K562 (cell line): ENCODE results near the gene ZNF292. TPM values are rescaled to one million over a fixed set of nuclear protein-coding genes. Genes with fewer than 3 reads are reported as not detected.
A peak's percentile ranks its signal among the peaks of the same experiment; 100 is the strongest.

Source experiments
- ATF2 ChIP-seq: sonication (generic); formaldehyde crosslinking; IDR thresholded peaks from 2 replicates; pipeline ENCODE4 v1.8.1; 2022; ENCODE audit warnings: missing genetic modification reagents
- CBX2 ChIP-seq: fragments of 200-600 bp; sonication (generic); IDR thresholded peaks from one replicate; pipeline ENCODE4 v1.6.1; 2012; ENCODE audit warnings: mild to moderate bottlenecking, low read length, inconsistent platforms; ENCODE audit not compliant: insufficient read depth, poor library complexity, severe bottlenecking
- E2F1 ChIP-seq: sonication (generic); formaldehyde crosslinking; IDR thresholded peaks from 2 replicates; pipeline ENCODE4 v1.8.1; 2023; ENCODE audit warnings: mild to moderate bottlenecking, missing genetic modification reagents, moderate library complexity
- HDAC2 ChIP-seq: fragments of 450-650 bp; IDR thresholded peaks from 2 replicates; pipeline ENCODE4 v1.6.1; 2016; ENCODE audit warnings: mild to moderate bottlenecking
- KAT2B ChIP-seq: IDR thresholded peaks from one replicate; pipeline ENCODE4 v1.6.1; 2012; ENCODE audit warnings: low read depth, mild to moderate bottlenecking, control low read depth, inconsistent platforms, low read length, moderate library complexity
- PHB2 ChIP-seq: fragments of 450-650 bp; IDR thresholded peaks from 2 replicates; pipeline ENCODE4 v1.6.1; 2017; ENCODE audit warnings: low read depth
- PHF21A ChIP-seq: fragments of 450-650 bp; IDR thresholded peaks from 2 replicates; pipeline ENCODE4 v1.6.1; 2017; ENCODE audit warnings: low read depth, borderline replicate concordance
- PML ChIP-seq: IDR thresholded peaks from 2 replicates; pipeline ENCODE4 v1.6.1; 2012; ENCODE audit warnings: low read length, inconsistent platforms
- PTTG1 ChIP-seq: fragments of 450-650 bp; IDR thresholded peaks from 2 replicates; pipeline ENCODE4 v1.6.1; 2016; ENCODE audit warnings: low read depth, mild to moderate bottlenecking, missing genetic modification characterization, missing compliant biosample characterization
- RBM39 ChIP-seq: fragments of 200-400 bp; formaldehyde crosslinking; optimal IDR thresholded peaks from 2 replicates; pipeline ENCODE3; 2018; ENCODE audit warnings: low read depth, low read length
- SMAD4 ChIP-seq: fragments of 250-450 bp; sonication (Bioruptor Pico); conservative IDR thresholded peaks from 2 replicates; pipeline ENCODE4 v1.8.0; 2021; ENCODE audit warnings: inconsistent platforms, mild to moderate bottlenecking, moderate library complexity
- SMC3 ChIP-seq: conservative IDR thresholded peaks from 2 replicates; pipeline ENCODE4 v1.6.1; 2011; ENCODE audit warnings: low read depth, low read length, improper control_type of control experiment; ENCODE audit not compliant: insufficient read depth
- TAL1 ChIP-seq: fragments of 450-650 bp; IDR thresholded peaks from 2 replicates; pipeline ENCODE4 v1.6.1; 2016; ENCODE audit warnings: mild to moderate bottlenecking
- THRB ChIP-seq: fragments of 450-650 bp; formaldehyde crosslinking; conservative IDR thresholded peaks from 2 replicates; pipeline ENCODE4 v1.4.0; 2022; ENCODE audit warnings: mild to moderate bottlenecking, missing genetic modification characterization
- YY1 ChIP-seq, 3 experiments: IDR thresholded peaks; 2 replicates each; pipeline ENCODE4 v1.6.1; 2011; ENCODE audit warnings: low read length in 2 of 3, mild to moderate bottlenecking in 2 of 3, moderate library complexity in 2 of 3, borderline replicate concordance in 1 of 3, control low read depth in 1 of 3, low read depth in 1 of 3; ENCODE audit not compliant: insufficient read depth in 3 of 3, insufficient replicate concordance in 2 of 3, control insufficient read depth in 1 of 3, insufficient read length in 1 of 3; ENCODE audit errors: extremely low read depth in 1 of 3
- ZKSCAN1 ChIP-seq: fragments of 150-350 bp; IDR thresholded peaks from 2 replicates; pipeline ENCODE4 v1.6.1; 2016; ENCODE audit warnings: low read depth, low read length
- ZNF140 ChIP-seq: fragments of 250-450 bp; sonication (Bioruptor Pico); IDR thresholded peaks from 2 replicates; pipeline ENCODE4 v1.8.0; 2021; ENCODE audit warnings: moderate library complexity, mild to moderate bottlenecking, inconsistent platforms
- ZNF175 ChIP-seq: fragments of 200-800 bp; sonication (Bioruptor generic); IDR thresholded peaks from 2 replicates; pipeline ENCODE4 v1.6.1; 2016; ENCODE audit warnings: low read depth, mild to moderate bottlenecking, missing genetic modification characterization, missing compliant biosample characterization
- ZNF232 ChIP-seq: sonication (generic); formaldehyde crosslinking; IDR thresholded peaks from 2 replicates; pipeline ENCODE4 v1.8.0; 2022; ENCODE audit warnings: mild to moderate bottlenecking, missing genetic modification reagents
- ZSCAN32 ChIP-seq: fragments of 450-650 bp; formaldehyde crosslinking; IDR thresholded peaks from 2 replicates; pipeline ENCODE4 v1.4.0; 2020; ENCODE audit warnings: mild to moderate bottlenecking, moderate library complexity
- polyA plus RNA-seq, 8 experiments: library from polyadenylated mRNA; depleted of rRNA in 4 of 8; stranded (reverse) in 5 of 8; unstranded in 3 of 8; fragments of >200 nt; fragmentation: Nextera tagmentation in 2 of 8; fragmentation: Illumina TruSeq in 1 of 8; extraction: Ambion mirVana in 2 of 8; extraction: Trizol in 1 of 8; gene quantifications; 2 replicates each; pipeline versions ENCODE4 v1.2.1 to v1.2.3, GENCODE V29; 2011 to 2014; ENCODE audit warnings: inconsistent platforms in 1 of 8, missing spikeins in 1 of 8
- total RNA-seq, 7 experiments: library from RNA; depleted of rRNA in 6 of 7; stranded (reverse); fragments of >200 nt in 6 of 7; fragmentation: Illumina TruSeq in 2 of 7; extraction: Trizol in 2 of 7; gene quantifications; 2 replicates each; pipeline versions ENCODE4 v1.2.1 to v1.2.3, GENCODE V29; 2011 to 2021; ENCODE audit warnings: low replicate concordance in 1 of 7
- TF ChIP-seq, protein P1 (sequence below): fragments of 250-450 bp; sonication (Bioruptor Pico); IDR thresholded peaks from 2 replicates; pipeline ENCODE4 v1.5.1; 2021; ENCODE audit warnings: mild to moderate bottlenecking

Gene ZNF292
- total and polyA plus RNA-seq, 9 of the 15 experiments (the other 6 are each of a cell fraction or from before 2014, with no cell fraction given) = 4.4 to 17.1 (median 12.8) TPM

DNA sequence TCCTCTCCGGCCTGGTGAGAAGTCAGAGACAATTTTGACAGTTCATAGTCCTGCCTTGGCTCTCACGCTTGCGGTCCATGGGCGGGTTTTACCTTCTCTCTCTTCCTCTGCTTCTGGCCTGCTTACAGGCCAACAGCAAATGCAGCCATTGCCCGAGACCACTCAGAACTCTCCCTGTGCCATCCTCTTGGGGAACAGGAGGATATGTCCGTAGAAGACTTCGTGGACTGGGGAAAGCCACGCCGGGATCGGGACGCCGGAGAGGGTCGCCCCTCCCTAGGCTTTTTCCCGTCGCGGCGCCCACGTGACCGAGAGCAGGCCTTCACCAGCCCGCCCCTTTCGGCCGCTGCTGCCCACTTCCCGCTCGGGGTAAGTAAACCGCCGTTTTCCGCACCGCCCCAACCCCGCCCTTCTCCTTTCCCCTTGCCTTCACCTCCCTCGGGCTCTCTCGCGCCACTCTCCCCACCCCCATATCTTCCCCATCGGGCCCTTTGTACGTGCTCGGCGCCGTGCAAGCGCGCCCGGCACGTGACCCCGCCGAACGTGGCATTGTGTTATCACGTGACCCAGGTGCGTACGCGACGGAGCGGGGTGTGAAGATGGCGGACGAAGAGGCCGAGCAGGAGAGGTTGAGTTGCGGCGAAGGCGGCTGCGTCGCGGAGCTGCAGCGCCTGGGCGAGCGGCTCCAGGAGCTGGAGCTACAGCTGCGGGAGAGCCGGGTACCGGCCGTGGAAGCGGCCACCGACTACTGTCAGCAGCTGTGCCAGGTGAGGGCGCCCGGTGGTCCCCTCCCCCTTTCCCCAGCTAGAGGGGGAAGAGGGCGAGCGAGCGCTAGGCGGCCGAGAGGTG lies at the start of gene ZNF292 (continued):
- TF ChIP-seq ATF2 (CRISPR knock-in tag) (no peak), ZNF232 (CRISPR knock-in tag) (peak; percentile 94), THRB (CRISPR knock-in tag) (peak; percentile 84; the same call in 1 of the 2 replicates), CBX2 (no peak), PHB2 (no peak), SMC3 (no peak), PHF21A (peak; percentile 59; the same call in 1 of the 2 replicates), SMAD4 (CRISPR knock-in tag) (peak; percentile 80), E2F1 (CRISPR knock-in tag) (peak; percentile 93), ZNF175 (no peak), HDAC2 (no peak; the same call in 1 of the 2 replicates), PML (0 out of 2 replicates have a peak, but pooled peaks have one; percentile 24), PTTG1 (tag) (no peak), ZKSCAN1 (no peak), RBM39 (no peak), ZNF140 (no peak), YY1 (IDR thresholded peaks at IDR 0.05; ENCODE audit: borderline replicate concordance in 1 of 3, control insufficient read depth in 1 of 3, extremely low read depth in 1 of 3, insufficient read depth in 3 of 3, insufficient read length in 1 of 3, insufficient replicate concordance in 2 of 3, low read depth in 1 of 3, low read length in 2 of 3) (peak; percentile 78 to 94 (median 87)), ZSCAN32 (CRISPR knock-in tag) (no peak), KAT2B (no peak), TAL1 (no peak; the same call in 1 of the 2 replicates)
- TF ChIP-seq, protein P1, sequence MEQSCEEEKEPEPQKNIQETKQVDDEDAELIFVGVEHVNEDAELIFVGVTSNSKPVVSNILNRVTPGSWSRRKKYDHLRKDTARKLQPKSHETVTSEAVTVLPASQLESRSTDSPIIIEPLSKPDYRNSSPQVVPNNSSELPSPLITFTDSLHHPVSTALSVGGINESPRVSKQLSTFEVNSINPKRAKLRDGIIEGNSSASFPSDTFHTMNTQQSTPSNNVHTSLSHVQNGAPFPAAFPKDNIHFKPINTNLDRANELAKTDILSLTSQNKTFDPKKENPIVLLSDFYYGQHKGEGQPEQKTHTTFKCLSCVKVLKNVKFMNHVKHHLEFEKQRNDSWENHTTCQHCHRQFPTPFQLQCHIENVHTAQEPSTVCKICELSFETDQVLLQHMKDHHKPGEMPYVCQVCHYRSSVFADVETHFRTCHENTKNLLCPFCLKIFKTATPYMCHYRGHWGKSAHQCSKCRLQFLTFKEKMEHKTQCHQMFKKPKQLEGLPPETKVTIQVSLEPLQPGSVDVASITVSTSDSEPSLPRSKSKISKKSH (CRISPR knock-in tag) = no peak
